Endothelial cell of umbilical vein (primary cell): ENCODE results near the gene IRF3. TPM values are rescaled to one million over a fixed set of nuclear protein-coding genes. Genes with fewer than 3 reads are reported as not detected.

Experiments used
- BruUV-seq: library from RNA; stranded (reverse); fragments of 400-500 nt; replicated peaks from 2 replicates; lab custom pipeline; 2021; lab: Mats Ljungman, UMichigan
- CTCF ChIA-PET: fragments of 300-600, 350-600 bp; sonication (Branson Sonifier 250); formaldehyde crosslinking; loops from one replicate; lab custom pipeline; 2021; ENCODE audit warnings: antibody characterized with exemption, inconsistent platforms; lab: Charles Lee
- POLR2A ChIA-PET: fragments of 300-600, 350-600 bp; sonication (Branson Sonifier 250); formaldehyde crosslinking; loops from one replicate; lab custom pipeline; 2021; ENCODE audit warnings: antibody characterized with exemption, inconsistent platforms; lab: Charles Lee
- DNase-seq: peaks from one replicate; pipeline ENCODE4 v3.0.0-alpha.2; 2011; ENCODE audit warnings: low read depth, low spot score
- FAIRE-seq: peaks from 2 replicates; lab custom pipeline; 2011; peaks lifted over from hg19 to GRCh38; lab: Jason Lieb, UNC
- H2AFZ ChIP-seq: 2 replicates; pipeline ENCODE4 v1.6.0; 2012; ENCODE audit warnings: low read depth, low read length, control low read depth, inconsistent platforms
- H3K27ac ChIP-seq: 2 replicates; pipeline ENCODE4 v1.5.1; 2011; ENCODE audit warnings: low read depth, mild to moderate bottlenecking, control low read depth, low read length, moderate library complexity; ENCODE audit not compliant: insufficient read depth
- H3K27me3 ChIP-seq, 2 experiments: 2 replicates each; pipeline versions ENCODE4 v1.6.0 to v1.6.1; 2011; ENCODE audit warnings: low read length in 2 of 2, mixed read lengths in 1 of 2; ENCODE audit not compliant: control insufficient read depth in 2 of 2, insufficient read depth in 2 of 2
- H3K36me3 ChIP-seq, 2 experiments: 2 replicates in 1 of 2; 3 replicates in 1 of 2; pipeline ENCODE4 v1.5.1; 2011; ENCODE audit warnings: low read length in 2 of 2, mild to moderate bottlenecking in 1 of 2, moderate library complexity in 1 of 2; ENCODE audit not compliant: control insufficient read depth in 2 of 2, insufficient read depth in 2 of 2; ENCODE audit errors: extremely low read depth in 1 of 2
- H3K4me1 ChIP-seq: 3 replicates; pipeline ENCODE4 v1.5.1; 2011; ENCODE audit warnings: mild to moderate bottlenecking, low read length; ENCODE audit not compliant: control insufficient read depth, insufficient read depth; ENCODE audit errors: extremely low read depth
- H3K4me2 ChIP-seq: 2 replicates; pipeline ENCODE4 v1.6.1; 2011; ENCODE audit warnings: low read length, control low read depth, mixed read lengths; ENCODE audit not compliant: insufficient read depth
- H3K4me3 ChIP-seq, 3 experiments: fragments of 200-600 bp in 1 of 3; sonication (generic), shearing (Covaris generic) in 1 of 3; replicated peaks in 1 of 3; 2 replicates each; pipeline ENCODE4 v1.5.1; 2011 to 2016; ENCODE audit warnings: control low read depth in 3 of 3, low read length in 3 of 3, mild to moderate bottlenecking in 2 of 3, inconsistent platforms in 1 of 3, low read depth in 1 of 3, moderate library complexity in 1 of 3; ENCODE audit not compliant: insufficient read depth in 1 of 3
- H3K79me2 ChIP-seq: 2 replicates; pipeline ENCODE4 v1.6.0; 2012; ENCODE audit warnings: low read length, inconsistent platforms; ENCODE audit not compliant: control insufficient read depth, insufficient read depth
- H3K9ac ChIP-seq: replicated peaks from 2 replicates; pipeline ENCODE3; 2011; ENCODE audit warnings: low read length, control low read depth; ENCODE audit not compliant: insufficient read depth; ENCODE audit errors: extremely low read depth
- H3K9me1 ChIP-seq: replicated peaks from 3 replicates; pipeline ENCODE4 v1.6.0; 2011; ENCODE audit warnings: mild to moderate bottlenecking, low read length; ENCODE audit not compliant: control insufficient read depth, insufficient read depth; ENCODE audit errors: extremely low read depth
- H3K9me3 ChIP-seq: replicated peaks from 2 replicates; pipeline ENCODE4 v1.5.1; 2012; ENCODE audit warnings: low read length, inconsistent platforms; ENCODE audit not compliant: control insufficient read depth, insufficient read depth
- H4K20me1 ChIP-seq: replicated peaks from 2 replicates; pipeline ENCODE3; 2011; ENCODE audit warnings: mild to moderate bottlenecking, low read length; ENCODE audit not compliant: control insufficient read depth, insufficient read depth; ENCODE audit errors: extremely low read depth
- EZH2 ChIP-seq: IDR thresholded peaks from 2 replicates; pipeline ENCODE4 v1.6.1; 2012; ENCODE audit warnings: borderline replicate concordance, low read depth, mild to moderate bottlenecking, moderate library complexity, low read length, inconsistent platforms; ENCODE audit not compliant: severe bottlenecking
- FOS ChIP-seq: IDR thresholded peaks from 2 replicates; pipeline ENCODE4 v1.6.1; 2011; ENCODE audit warnings: mild to moderate bottlenecking, low read length, moderate library complexity, borderline replicate concordance; ENCODE audit not compliant: insufficient read depth
- GATA2 ChIP-seq: IDR thresholded peaks from 2 replicates; pipeline ENCODE4 v1.7.0; 2011; ENCODE audit warnings: low read depth, mild to moderate bottlenecking, moderate library complexity, mixed read lengths, low read length; ENCODE audit not compliant: insufficient read length, insufficient read depth
- JUN ChIP-seq: IDR thresholded peaks from 2 replicates; pipeline ENCODE4 v1.6.1; 2011; ENCODE audit warnings: borderline replicate concordance, low read depth; ENCODE audit not compliant: insufficient read length, insufficient read depth
- MYC ChIP-seq: IDR thresholded peaks from one replicate; pipeline ENCODE4 v1.6.1; 2011; ENCODE audit warnings: mild to moderate bottlenecking, low read depth, low read length
- POLR2A ChIP-seq: IDR thresholded peaks from 2 replicates; pipeline ENCODE4 v1.6.1; 2012; ENCODE audit warnings: low read depth, mild to moderate bottlenecking, control low read depth, low read length
- POLR2AphosphoS5 ChIP-seq: IDR thresholded peaks from 2 replicates; pipeline ENCODE4 v1.6.1; 2012; ENCODE audit warnings: low read depth, mild to moderate bottlenecking, control low read depth, low read length, moderate library complexity; ENCODE audit not compliant: insufficient read depth
- dilution Hi-C: fragments of 300-500 bp; cut with MboI; formaldehyde crosslinking; loops from one replicate; pipeline ENCODE4 v1.15.0; 2019; ENCODE audit warnings: low sequenced_read_pairs; ENCODE audit not compliant: extremely low pct_ligation_motif_present
- intact Hi-C: fragments of 100-400 bp; cut with micrococcal nuclease; formaldehyde crosslinking; loops from one replicate; pipeline ENCODE4 v1.10.0; 2022
- polyA plus RNA-seq, 4 experiments: library from polyadenylated mRNA; depleted of rRNA in 3 of 4; stranded (reverse) in 3 of 4; unstranded in 1 of 4; fragments of >200 nt; gene quantifications; 2 replicates each; pipeline versions ENCODE4 v1.2.1 to v1.2.3, GENCODE V29; 2011 to 2012; ENCODE audit warnings: missing spikeins in 1 of 4
- total RNA-seq: library from RNA; stranded (reverse); gene quantifications from 2 replicates; pipeline ENCODE4 v1.2.3, GENCODE V29; 2021
- TF ChIP-seq, protein P1 (sequence below): IDR thresholded peaks from 2 replicates; pipeline ENCODE4 v1.6.1; 2011; ENCODE audit not compliant: insufficient read depth, insufficient read length
- TF ChIP-seq, protein P2 (sequence below), 2 donors: IDR thresholded peaks; 1 replicate in 1 of 2; 2 replicates in 1 of 2; pipeline ENCODE4 v1.5.1; 2011; ENCODE audit warnings: low read length in 2 of 2, mild to moderate bottlenecking in 2 of 2, moderate library complexity in 2 of 2, control low read depth in 1 of 2, inconsistent platforms in 1 of 2, low read depth in 1 of 2; ENCODE audit not compliant: insufficient read depth in 1 of 2; ENCODE audit errors: extremely low read depth in 1 of 2

Gene IRF3
- total and polyA plus RNA-seq, 2 donors (not counting 3 experiments of a cell fraction or from before 2014, with no cell fraction given) = 64.8 to 73.5 TPM

DNA sequence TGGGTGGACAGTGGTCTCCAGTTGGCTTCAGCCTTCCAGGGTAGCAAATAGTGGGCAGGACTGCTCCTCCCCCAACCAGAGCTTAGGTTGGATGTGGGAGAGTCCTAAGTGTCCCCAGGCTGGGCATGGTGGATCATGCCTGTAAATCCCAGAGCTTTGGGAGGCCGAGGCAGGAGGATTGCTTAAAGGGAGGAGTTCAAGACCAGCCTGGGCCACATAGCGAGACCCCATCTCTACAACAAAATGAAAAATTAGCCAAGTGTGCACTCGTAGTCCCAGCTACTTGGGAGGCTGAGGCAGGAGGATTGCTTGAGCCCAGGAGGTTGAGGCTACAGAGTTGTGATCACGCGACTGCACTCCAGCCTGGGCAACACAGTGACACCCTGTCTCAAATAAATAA, 33.1 kb downstream of the IRF3 start:
- ChIA-PET CTCF (no interaction called here), POLR2A (no interaction called here)
- dilution Hi-C loops (no loop called here), intact Hi-C loops (no loop called here)
- Histone ChIP-seq H3K4me1 (peaks cover 10% of the 10 kb centered on the region), H3K27me3 (no peaks in the 10 kb centered on the region), H4K20me1 (no peaks in the 10 kb centered on the region), H3K27ac (no peak overlapping the region), H3K4me3 (no peak overlapping the region), H3K4me2 (no peak overlapping the region), H3K9me1 (no peaks in the 10 kb centered on the region), H2AFZ (no peak overlapping the region), H3K9ac (no peak overlapping the region), H3K9me3 (no peaks in the 10 kb centered on the region), H3K36me3 (peaks cover 0 to 2% of the 10 kb centered on the region in 2 experiments), H3K79me2 (peaks cover 2% of the 10 kb centered on the region)
- no TSS peak for BruUV-seq
- TF ChIP-seq, protein P1, sequence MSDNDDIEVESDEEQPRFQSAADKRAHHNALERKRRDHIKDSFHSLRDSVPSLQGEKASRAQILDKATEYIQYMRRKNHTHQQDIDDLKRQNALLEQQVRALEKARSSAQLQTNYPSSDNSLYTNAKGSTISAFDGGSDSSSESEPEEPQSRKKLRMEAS = no peak
- peak; percentile 22 for TF ChIP-seq POLR2AphosphoS5
- no peak for FAIRE-seq
- DNase-seq = no peak

DNA sequence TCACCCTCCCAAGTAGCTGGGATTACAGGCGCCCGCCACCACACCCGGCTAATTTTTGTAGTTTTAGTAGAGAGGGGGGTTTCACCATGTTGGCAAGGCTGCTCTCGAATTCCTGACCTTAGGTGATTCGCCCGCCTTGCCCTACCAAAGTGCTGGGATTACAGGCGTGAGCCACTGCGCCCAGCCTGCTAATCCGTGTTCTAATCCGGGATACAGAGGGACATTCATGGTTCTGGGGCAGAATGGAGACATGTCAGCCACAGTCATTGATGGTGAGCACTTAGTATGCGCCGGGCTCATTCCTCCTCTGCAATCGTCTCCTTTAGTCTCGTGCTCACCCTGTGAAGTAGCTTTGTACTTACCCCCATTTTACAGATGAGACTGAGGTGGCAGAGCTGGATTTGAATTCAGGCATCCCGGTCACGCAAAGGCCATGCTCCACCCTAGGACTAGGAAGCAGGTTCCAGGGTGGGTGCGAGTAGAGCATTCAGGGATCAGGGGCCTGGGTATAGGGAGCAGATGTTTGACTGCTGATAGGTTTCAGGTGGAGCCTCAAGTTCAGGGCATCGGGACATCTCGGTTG, 34.0 kb downstream of the IRF3 start:
- DNase-seq = no peak
- H3K27me3 ChIP-seq = no peaks in the 10 kb centered on the region
- H3K36me3 ChIP-seq = peaks cover 0 to 2% of the 10 kb centered on the region in 2 experiments
- peaks cover 2% of the 10 kb centered on the region for H3K79me2 ChIP-seq
- no peak overlapping the region for H3K9ac ChIP-seq
- no peak overlapping the region for H2AFZ ChIP-seq
- H4K20me1 ChIP-seq = no peaks in the 10 kb centered on the region
- dilution Hi-C loops = no loop called here
- no peak for TF ChIP-seq POLR2AphosphoS5
- TF ChIP-seq POLR2A = no peak
- no peak for TF ChIP-seq EZH2
- TF ChIP-seq, protein P2, sequence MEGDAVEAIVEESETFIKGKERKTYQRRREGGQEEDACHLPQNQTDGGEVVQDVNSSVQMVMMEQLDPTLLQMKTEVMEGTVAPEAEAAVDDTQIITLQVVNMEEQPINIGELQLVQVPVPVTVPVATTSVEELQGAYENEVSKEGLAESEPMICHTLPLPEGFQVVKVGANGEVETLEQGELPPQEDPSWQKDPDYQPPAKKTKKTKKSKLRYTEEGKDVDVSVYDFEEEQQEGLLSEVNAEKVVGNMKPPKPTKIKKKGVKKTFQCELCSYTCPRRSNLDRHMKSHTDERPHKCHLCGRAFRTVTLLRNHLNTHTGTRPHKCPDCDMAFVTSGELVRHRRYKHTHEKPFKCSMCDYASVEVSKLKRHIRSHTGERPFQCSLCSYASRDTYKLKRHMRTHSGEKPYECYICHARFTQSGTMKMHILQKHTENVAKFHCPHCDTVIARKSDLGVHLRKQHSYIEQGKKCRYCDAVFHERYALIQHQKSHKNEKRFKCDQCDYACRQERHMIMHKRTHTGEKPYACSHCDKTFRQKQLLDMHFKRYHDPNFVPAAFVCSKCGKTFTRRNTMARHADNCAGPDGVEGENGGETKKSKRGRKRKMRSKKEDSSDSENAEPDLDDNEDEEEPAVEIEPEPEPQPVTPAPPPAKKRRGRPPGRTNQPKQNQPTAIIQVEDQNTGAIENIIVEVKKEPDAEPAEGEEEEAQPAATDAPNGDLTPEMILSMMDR (IDR thresholded peaks at IDR 0.05; ENCODE audit: extremely low read depth in 1 of 2, insufficient read depth in 1 of 2, low read depth in 1 of 2, low read length in 2 of 2) = no peak
- TF ChIP-seq JUN = no peak
- TF ChIP-seq, protein P1 = no peak
- TF ChIP-seq FOS = no peak
- no peak for TF ChIP-seq MYC
- TF ChIP-seq GATA2 = no peak
- ChIA-PET CTCF (interaction anchor here (1.3 to 2.3 kb wide), 2 partner anchors 8 to 14 kb away, joined by 4 to 11 read pairs; partner anchors contain the start of gene RRAS), POLR2A (interaction anchor here (1.4 kb wide), 1 partner anchor 8 kb away, joined by 7 read pairs; the partner anchor contains the start of gene RRAS)
- peaks cover 10% of the 10 kb centered on the region for H3K4me1 ChIP-seq
- BruUV-seq = TSS peak; percentile 4
- no peak for FAIRE-seq
- no peaks in the 10 kb centered on the region for H3K9me3 ChIP-seq
- H3K4me2 ChIP-seq = no peak overlapping the region
- H3K9me1 ChIP-seq = no peaks in the 10 kb centered on the region
- intact Hi-C loops = no loop called here
- H3K4me3 ChIP-seq = no peak overlapping the region
- H3K27ac ChIP-seq = no peak overlapping the region
